Subcutaneous adipose tissue (tissue), 4 donors: ENCODE results near the gene FLYWCH1. TPM values are rescaled to one million over a fixed set of nuclear protein-coding genes. Genes with fewer than 3 reads are reported as not detected.

Experiments used
- total RNA-seq, 4 donors: library from RNA; depleted of rRNA; stranded (reverse); fragments of >200 nt; gene quantifications; one replicate each; pipeline ENCODE4 v1.1.0, GENCODE V29; 2016
- TF ChIP-seq, protein P1 (sequence below): fragments of 450-650 bp; IDR thresholded peaks from one replicate; pipeline ENCODE4 v1.5.1; 2016; ENCODE audit warnings: low read depth, mild to moderate bottlenecking, control low read depth, antibody characterized with exemption, moderate library complexity

FLYWCH1 gene
- total RNA-seq, 4 donors from 2014 or later: 11.6 to 62.9 (median 18.7) TPM

DNA sequence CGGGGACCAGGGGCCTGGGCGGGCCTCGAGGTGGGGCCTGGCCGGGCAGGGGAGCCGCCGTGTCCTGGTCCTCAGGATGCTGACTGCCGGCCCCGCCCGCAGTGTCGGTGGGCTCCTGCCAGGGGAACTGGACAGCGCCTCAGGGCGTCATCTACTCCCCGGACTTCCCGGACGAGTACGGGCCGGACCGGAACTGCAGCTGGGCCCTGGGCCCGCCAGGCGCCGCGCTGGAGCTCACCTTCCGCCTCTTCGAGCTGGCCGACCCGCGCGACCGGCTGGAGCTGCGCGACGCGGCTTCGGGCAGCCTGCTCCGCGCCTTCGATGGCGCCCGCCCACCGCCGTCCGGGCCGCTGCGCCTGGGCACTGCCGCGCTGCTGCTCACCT, 55.1 kb downstream of the FLYWCH1 start:
- TF ChIP-seq, protein P1, sequence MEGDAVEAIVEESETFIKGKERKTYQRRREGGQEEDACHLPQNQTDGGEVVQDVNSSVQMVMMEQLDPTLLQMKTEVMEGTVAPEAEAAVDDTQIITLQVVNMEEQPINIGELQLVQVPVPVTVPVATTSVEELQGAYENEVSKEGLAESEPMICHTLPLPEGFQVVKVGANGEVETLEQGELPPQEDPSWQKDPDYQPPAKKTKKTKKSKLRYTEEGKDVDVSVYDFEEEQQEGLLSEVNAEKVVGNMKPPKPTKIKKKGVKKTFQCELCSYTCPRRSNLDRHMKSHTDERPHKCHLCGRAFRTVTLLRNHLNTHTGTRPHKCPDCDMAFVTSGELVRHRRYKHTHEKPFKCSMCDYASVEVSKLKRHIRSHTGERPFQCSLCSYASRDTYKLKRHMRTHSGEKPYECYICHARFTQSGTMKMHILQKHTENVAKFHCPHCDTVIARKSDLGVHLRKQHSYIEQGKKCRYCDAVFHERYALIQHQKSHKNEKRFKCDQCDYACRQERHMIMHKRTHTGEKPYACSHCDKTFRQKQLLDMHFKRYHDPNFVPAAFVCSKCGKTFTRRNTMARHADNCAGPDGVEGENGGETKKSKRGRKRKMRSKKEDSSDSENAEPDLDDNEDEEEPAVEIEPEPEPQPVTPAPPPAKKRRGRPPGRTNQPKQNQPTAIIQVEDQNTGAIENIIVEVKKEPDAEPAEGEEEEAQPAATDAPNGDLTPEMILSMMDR: no peak

DNA sequence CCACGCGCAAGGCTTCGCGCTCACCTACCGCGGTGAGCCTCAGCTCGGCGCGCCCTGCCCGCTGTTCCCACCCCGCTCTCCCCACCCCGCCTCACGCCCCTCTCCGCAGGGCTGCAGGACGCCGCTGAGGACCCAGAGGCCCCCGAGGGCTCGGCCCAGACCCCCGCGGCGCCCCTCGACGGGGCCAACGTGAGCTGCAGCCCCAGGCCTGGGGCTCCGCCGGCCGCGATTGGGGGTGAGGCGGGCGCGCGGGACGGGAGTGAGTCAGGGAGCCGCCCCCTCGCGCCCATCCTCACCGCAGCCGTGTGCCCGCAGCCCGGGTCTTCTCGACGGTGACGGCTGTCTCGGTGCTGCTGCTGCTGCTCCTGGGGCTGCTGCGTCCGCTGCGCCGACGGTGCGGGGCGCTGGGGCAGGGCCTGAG, 55.5 kb downstream of the FLYWCH1 start:
- TF ChIP-seq, protein P1: no peak

DNA sequence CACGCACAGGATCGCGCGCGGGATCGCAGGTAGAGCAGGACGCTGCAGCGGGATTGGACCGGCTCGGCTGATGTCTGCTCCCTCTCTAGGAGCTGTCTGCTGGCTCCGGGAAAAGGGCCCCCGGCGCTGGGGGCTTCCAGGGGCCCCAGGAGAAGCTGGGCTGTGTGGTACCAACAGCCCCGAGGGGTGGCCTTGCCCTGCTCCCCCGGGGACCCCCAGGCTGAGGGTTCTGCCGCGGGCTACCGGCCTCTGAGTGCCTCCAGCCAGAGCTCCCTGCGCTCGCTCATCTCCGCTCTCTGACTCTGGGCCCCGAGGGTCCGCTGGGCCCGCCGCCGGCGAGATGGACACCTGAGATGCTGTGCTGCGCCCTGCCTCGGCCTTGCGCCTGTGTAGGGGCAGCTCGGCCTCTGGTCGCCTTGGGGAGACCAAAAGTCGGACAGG, 56.0 kb downstream of the FLYWCH1 start:
- TF ChIP-seq, protein P1: no peak

DNA sequence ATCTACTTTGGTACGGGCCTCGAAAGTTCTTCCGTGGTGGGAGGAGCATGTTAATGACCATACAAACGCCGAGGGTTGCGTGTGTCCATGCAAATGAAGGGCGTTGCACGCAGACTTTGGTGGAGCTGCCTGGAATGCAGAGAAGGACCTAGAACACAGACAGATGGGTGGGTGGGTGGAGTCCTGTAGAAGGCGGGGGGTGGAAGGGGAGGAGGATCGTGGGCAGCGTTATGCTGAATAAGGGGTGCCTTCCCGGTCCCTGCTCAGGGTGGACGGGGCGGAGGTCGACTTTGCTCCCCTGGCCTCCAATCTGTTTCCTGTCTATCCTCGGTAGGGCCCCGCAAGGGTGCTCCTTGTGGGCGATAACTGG, 56.6 kb downstream of the FLYWCH1 start:
- TF ChIP-seq, protein P1: no peak

DNA sequence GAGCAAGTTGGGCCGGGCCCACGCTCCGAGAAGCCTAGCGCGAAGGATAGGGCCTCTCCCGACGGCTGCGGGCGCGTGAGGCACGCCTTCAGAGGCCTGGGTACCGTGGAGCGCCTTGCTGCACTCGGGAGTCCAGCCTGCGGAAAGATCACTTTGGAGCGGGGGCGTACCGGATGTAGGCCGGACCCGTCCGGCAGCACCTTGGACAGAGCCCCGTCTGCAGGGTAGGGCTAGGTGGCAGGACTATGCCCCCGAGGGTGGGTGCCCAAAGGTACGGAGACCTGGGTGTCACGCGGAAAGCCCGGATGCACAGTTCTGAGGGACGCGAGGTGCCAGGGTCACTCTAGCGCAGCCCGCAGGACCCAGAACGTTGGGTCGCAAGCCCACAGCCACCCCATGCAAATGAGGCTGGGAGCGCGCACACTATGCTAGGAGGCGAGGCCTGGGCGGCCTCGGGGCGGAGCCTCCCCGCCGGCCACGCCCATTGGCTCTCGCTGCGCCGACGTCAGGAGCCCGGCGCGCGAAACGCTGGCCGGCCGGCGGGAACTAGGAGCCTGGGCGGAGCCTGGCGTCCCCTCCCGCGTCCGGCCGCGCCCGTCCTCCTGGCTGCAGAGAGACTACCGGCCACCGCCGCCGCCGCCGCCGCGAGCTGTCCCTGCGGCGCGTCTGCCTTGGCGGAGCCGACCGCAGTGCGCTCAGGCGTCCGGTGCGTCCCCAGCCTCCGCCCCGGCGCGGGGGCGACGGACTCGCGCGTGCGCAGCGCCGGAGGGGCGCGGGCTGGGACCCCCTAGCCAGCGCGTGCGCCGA, 57.2 kb downstream of the FLYWCH1 start, which contains the start of gene PAQR4:
PAQR4 (plus strand) TSS at position 611 of the 807 bp plus-strand sequence. CDS start 327 bp downstream, outside the sequence.
- TF ChIP-seq, protein P1: no peak

DNA sequence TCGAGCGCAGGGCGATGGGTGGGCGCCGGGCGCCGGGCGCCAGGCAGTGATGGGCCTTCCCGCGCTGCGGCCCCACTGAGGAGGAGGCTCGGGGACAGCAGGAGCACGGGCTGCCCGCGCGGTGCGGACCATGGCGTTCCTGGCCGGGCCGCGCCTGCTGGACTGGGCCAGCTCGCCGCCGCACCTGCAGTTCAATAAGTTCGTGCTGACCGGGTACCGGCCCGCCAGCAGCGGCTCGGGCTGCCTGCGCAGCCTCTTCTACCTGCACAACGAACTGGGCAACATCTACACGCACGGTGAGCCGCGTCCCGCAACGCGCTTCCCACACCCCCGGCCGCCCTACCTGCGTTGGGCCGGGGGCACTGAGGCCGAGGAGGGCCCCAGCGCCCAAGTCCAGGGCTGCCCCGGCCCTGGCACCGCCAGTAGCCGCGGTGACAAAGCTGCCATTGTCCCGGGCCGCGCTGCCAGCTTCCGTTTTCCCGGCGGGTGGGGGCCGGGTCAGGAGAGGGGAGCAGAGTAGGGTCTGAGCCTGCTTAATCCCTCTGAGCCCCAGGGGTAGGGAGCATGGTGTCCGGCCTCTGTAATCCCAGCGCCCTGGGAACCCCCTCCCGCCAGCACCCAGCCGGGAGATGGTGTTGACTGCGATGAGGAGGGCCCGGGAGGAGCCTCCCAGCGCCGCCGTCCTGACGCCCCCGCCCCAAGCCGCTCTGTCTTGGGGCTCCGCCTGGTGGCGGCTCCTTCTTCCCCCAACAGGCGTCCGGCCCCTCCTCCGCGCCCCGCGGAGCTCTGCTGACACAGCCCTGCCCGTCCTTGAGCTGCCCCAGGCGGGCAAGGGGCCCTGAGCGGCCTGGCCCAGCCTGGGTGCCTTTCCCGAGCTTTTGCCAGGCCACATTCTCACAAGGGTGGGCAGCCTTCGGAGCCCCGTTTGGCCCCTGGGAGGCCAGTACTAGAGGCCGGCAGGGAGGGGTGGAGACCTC, 58.1 kb downstream of the FLYWCH1 start:
- TF ChIP-seq, protein P1: no peak

DNA sequence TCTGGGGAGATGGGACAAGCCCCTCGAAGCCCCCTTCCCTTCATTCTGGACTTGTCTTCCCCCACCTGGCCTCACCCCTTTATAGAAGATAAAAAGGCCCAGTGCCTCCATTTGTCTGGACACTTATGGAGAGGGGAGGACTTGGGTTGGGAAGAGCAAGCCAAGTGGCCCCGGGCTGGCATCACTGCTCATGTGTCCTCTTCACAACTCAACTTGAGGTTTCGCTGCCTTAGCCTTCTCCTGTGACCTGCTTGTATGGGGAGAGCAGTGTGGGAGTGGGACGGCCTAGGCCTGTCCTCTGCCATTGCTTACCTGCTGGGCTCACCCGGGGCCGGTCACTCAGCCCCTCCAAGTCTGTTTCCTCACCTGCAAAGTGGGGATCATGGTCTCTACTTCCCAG, 58.8 kb downstream of the FLYWCH1 start:
- TF ChIP-seq, protein P1: no peak
